Lower leg skin (tissue), 4 donors: ENCODE results near the gene EEF1B2. TPM values are rescaled to one million over a fixed set of nuclear protein-coding genes. Genes with fewer than 3 reads are reported as not detected.
"Not testable (repeated sequence)": the region's sequence is repeated elsewhere in the genome, so short reads cannot be mapped to it uniquely, and the experiment has no call there.

Source experiments
- DNase-seq, 2 donors: peaks; one replicate each; pipeline ENCODE4 v3.0.0-alpha.2; 2019; ENCODE audit warnings: low spot score in 2 of 2
- H3K4me3 ChIP-seq: fragments of 200-600 bp; sonication (generic); 2 replicates; pipeline ENCODE4 v1.5.1; 2017; ENCODE audit warnings: mild to moderate bottlenecking, low read depth; ENCODE audit not compliant: poor library complexity, severe bottlenecking
- CTCF ChIP-seq, 3 donors: fragments of 450-650 bp; IDR thresholded peaks; one replicate each; pipeline ENCODE4 v1.5.1; 2016; ENCODE audit warnings: antibody characterized with exemption in 3 of 3, mild to moderate bottlenecking in 3 of 3, moderate library complexity in 2 of 3
- POLR2A ChIP-seq, 2 donors: fragments of 450-650 bp; IDR thresholded peaks; one replicate each; pipeline ENCODE4 v1.6.1; 2016 to 2017; ENCODE audit warnings: antibody characterized with exemption in 2 of 2, mild to moderate bottlenecking in 1 of 2, moderate library complexity in 1 of 2
- WGBS, 2 donors: methylation state at CpG; one replicate each; pipeline ENCODE4 v1.1.5; 2018; 5-methylcytosine and 5-hydroxymethylcytosine counted together
- intact Hi-C: fragments of 100-400 bp; cut with DNase I; formaldehyde crosslinking; loops from one replicate; pipeline ENCODE4 v1.15.0; 2023; ENCODE audit warnings: low total_unique reads
- total RNA-seq, 4 donors: library from RNA; depleted of rRNA; stranded (reverse); fragments of >200 nt; gene quantifications; one replicate each; pipeline ENCODE4 v1.1.0, GENCODE V29; 2016

Gene EEF1B2
- total RNA-seq, 4 donors from 2014 or later: 483 to 986 (median 575) TPM

- DNase-seq: no peak
- WGBS, 2 donors: 57 to 64% methylated on average over 2 of the region's 2 CpGs
- TF ChIP-seq CTCF (IDR thresholded peaks at IDR 0.05): no peak
- no peak for TF ChIP-seq POLR2A (IDR thresholded peaks at IDR 0.05)
- H3K4me3 ChIP-seq: no peak overlapping the region
- intact Hi-C loops: loop anchor here (5.0 kb wide), 1 partner anchor 97 kb away; no protein-coding TSS in a partner anchor
Observed at GRCh38 chr2:206160807-206161179, 1.1 kb downstream of the EEF1B2 start.

- intact Hi-C loops: loop anchor here (5.0 kb wide), 1 partner anchor 95 kb away; no protein-coding TSS in a partner anchor
- DNase-seq, H3K4me3 ChIP-seq: not testable (repeated sequence)
- 85 to 88% methylated on average over 4 of the region's 4 CpGs for WGBS, 2 donors
Observed at GRCh38 chr2:206162401-206162800, 2.7 kb downstream of the EEF1B2 start.

GRCh38 chr2:206163251-206163880 is 3.7 kb downstream of the EEF1B2 start:
- no peak for TF ChIP-seq CTCF (IDR thresholded peaks at IDR 0.05)
- no peak for TF ChIP-seq POLR2A (IDR thresholded peaks at IDR 0.05)
- no peak overlapping the region for H3K4me3 ChIP-seq
- intact Hi-C loops: loop anchor here (5.0 kb wide), 1 partner anchor 94 kb away; no protein-coding TSS in a partner anchor
- 78 to 92% methylated on average over 3 of the region's 3 CpGs for WGBS, 2 donors
- DNase-seq: no peak

- TF ChIP-seq POLR2A (IDR thresholded peaks at IDR 0.05): no peak
- no peak for TF ChIP-seq CTCF (IDR thresholded peaks at IDR 0.05)
- intact Hi-C loops: loop anchor here (5.0 kb wide), 1 partner anchor 93 kb away; no protein-coding TSS in a partner anchor
- no peak overlapping the region for H3K4me3 ChIP-seq
- DNase-seq: peak in 1 of 2 donors; percentile 47
- WGBS, 2 donors: 49 to 52% methylated on average over 2 of the region's 2 CpGs
Observed at GRCh38 chr2:206164261-206164862, 4.7 kb downstream of the EEF1B2 start.

- H3K4me3 ChIP-seq, intact Hi-C loops, DNase-seq: not testable (repeated sequence)
- WGBS, 2 donors: 92 to 93% methylated on average over 4 of the region's 4 CpGs
Observed at GRCh38 chr2:206168230-206168629, 8.5 kb downstream of the EEF1B2 start.

GRCh38 chr2:206171624-206172397 is 12.1 kb downstream of the EEF1B2 start:
- intact Hi-C loops, H3K4me3 ChIP-seq, DNase-seq: not testable (repeated sequence)
- WGBS, 2 donors: 93 to 94% methylated on average over 5 to 7 of the region's 52 CpGs

GRCh38 chr2:206173147-206173546 is 13.5 kb downstream of the EEF1B2 start:
- TF ChIP-seq POLR2A (IDR thresholded peaks at IDR 0.05) (no peak), CTCF (IDR thresholded peaks at IDR 0.05) (no peak)
- no peak for DNase-seq
- WGBS, 2 donors: 84 to 93% methylated on average over 4 of the region's 4 CpGs
- intact Hi-C loops: no loop called here
- H3K4me3 ChIP-seq: no peak overlapping the region
